Prostate gland (tissue), 2 donors: Measurements from ENCODE around the gene NBAS. TPM values are rescaled to one million over a fixed set of nuclear protein-coding genes. Genes with fewer than 3 reads are reported as not detected.
"Not testable (repeated sequence)": the region's sequence is repeated elsewhere in the genome, so short reads cannot be mapped to it uniquely, and the experiment has no call there.

ENCODE experiments used
- DNase-seq: peaks from one replicate; pipeline ENCODE4 v3.0.0-alpha.2; 2019; ENCODE audit warnings: low spot score
- H3K27ac ChIP-seq, 2 donors: fragments of 200-600 bp; sonication (generic); 2 replicates each; pipeline ENCODE4 v1.5.1; 2017 to 2019
- H3K27me3 ChIP-seq: fragments of 200-600 bp; sonication (generic); replicated peaks from 2 replicates; pipeline ENCODE4 v1.5.1; 2019; ENCODE audit not compliant: insufficient read depth
- H3K36me3 ChIP-seq, 2 donors: fragments of 200-600 bp; sonication (generic); 1 replicate in 1 of 2; 2 replicates in 1 of 2; pipeline versions ENCODE4 v1.5.1 to v1.8.1; 2017 to 2019
- H3K4me1 ChIP-seq: fragments of 200-600 bp; sonication (generic); replicated peaks from 2 replicates; pipeline ENCODE4 v1.5.1; 2019
- H3K4me3 ChIP-seq, 2 donors: fragments of 200-600 bp; sonication (generic); 2 replicates each; pipeline ENCODE4 v1.5.1; 2017 to 2019
- H3K9me3 ChIP-seq: fragments of 200-600 bp; sonication (generic); 2 replicates; pipeline ENCODE4 v1.5.1; 2017
- POLR2A ChIP-seq: fragments of 450-650 bp; IDR thresholded peaks from one replicate; pipeline ENCODE4 v1.6.1; 2016; ENCODE audit warnings: antibody characterized with exemption, mild to moderate bottlenecking
- POLR2AphosphoS5 ChIP-seq: sonication (generic); formaldehyde crosslinking; IDR thresholded peaks from one replicate; pipeline ENCODE4 v1.6.1; 2017; ENCODE audit warnings: antibody characterized with exemption
- WGBS: methylation state at CpG from one replicate; pipeline ENCODE4 v1.1.5; 2018; 5-methylcytosine and 5-hydroxymethylcytosine counted together
- intact Hi-C: fragments of 100-400 bp; cut with DNase I; formaldehyde crosslinking; loops from one replicate; pipeline ENCODE4 v1.14.2; 2022
- total RNA-seq, 2 donors: library from RNA; depleted of rRNA; stranded (reverse); fragments of >200 nt; gene quantifications; one replicate each; pipeline ENCODE4 v1.1.0, GENCODE V29; 2016
- TF ChIP-seq, protein P1 (sequence below), 4 experiments: fragments of 200-600 bp in 2 of 4; fragments of 450-650 bp in 2 of 4; sonication (generic) in 2 of 4; IDR thresholded peaks; 1 replicate in 3 of 4; 2 replicates in 1 of 4; pipeline ENCODE4 v1.5.1; 2016 to 2019; ENCODE audit warnings: antibody characterized with exemption in 4 of 4, mild to moderate bottlenecking in 2 of 4, moderate library complexity in 2 of 4

NBAS gene
- total RNA-seq, 2 donors from 2014 or later: 34.8 to 55.0 TPM

DNA sequence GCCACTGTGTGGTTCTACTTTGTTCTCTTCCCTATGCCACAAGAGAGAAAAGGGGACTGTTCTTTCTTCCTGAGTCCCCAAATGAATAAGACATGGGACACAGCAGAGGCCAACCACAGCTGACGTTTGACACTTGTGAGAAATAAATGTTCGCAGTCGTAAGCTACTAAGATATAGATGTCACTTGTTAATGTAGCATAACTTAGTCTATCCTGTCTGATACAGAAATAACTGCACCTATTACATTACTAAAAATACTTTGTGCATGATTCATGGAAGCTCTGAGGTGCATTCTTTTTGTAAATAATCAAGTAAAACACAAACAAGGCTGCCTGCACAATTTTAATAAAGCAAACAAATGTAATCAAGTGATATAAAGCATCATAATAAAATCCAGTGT lies 148.8 kb downstream of the NBAS start:
- 99% methylated on average over 3 of the region's 3 CpGs for WGBS
- no peaks in the 10 kb centered on the region for H3K9me3 ChIP-seq
- H3K27ac ChIP-seq: no peak overlapping the region
- TF ChIP-seq POLR2A (no peak), POLR2AphosphoS5 (no peak)
- TF ChIP-seq, protein P1, sequence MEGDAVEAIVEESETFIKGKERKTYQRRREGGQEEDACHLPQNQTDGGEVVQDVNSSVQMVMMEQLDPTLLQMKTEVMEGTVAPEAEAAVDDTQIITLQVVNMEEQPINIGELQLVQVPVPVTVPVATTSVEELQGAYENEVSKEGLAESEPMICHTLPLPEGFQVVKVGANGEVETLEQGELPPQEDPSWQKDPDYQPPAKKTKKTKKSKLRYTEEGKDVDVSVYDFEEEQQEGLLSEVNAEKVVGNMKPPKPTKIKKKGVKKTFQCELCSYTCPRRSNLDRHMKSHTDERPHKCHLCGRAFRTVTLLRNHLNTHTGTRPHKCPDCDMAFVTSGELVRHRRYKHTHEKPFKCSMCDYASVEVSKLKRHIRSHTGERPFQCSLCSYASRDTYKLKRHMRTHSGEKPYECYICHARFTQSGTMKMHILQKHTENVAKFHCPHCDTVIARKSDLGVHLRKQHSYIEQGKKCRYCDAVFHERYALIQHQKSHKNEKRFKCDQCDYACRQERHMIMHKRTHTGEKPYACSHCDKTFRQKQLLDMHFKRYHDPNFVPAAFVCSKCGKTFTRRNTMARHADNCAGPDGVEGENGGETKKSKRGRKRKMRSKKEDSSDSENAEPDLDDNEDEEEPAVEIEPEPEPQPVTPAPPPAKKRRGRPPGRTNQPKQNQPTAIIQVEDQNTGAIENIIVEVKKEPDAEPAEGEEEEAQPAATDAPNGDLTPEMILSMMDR (IDR thresholded peaks at IDR 0.05): no peak
- H3K27me3 ChIP-seq: no peaks in the 10 kb centered on the region
- no peaks in the 10 kb centered on the region for H3K36me3 ChIP-seq
- no peaks in the 10 kb centered on the region for H3K4me1 ChIP-seq
- intact Hi-C loops: no loop called here
- no peak overlapping the region for H3K4me3 ChIP-seq
- no peak for DNase-seq

DNA sequence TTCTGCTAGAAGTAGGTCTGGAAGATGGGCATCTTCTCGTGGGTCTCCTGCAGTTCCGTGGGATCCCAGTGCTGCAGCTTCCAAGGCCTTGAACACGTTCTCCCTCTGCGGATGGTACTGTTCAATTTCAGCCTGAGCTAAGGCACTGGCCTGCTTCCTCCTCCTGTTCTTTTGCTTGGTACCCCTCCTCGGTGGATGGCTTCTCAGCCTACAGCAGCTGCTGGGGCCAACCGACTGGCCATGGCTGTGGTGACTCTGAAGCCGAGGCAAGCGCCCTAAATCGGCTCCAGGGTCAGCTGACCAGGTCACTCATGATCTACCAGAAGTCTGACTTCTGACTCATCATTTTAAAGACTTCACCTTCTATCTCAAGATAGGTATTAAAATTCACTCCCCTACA lies 150.2 kb downstream of the NBAS start:
- intact Hi-C loops: no loop called here
- no peak for TF ChIP-seq POLR2A
- no peak for TF ChIP-seq POLR2AphosphoS5
- TF ChIP-seq, protein P1 (IDR thresholded peaks at IDR 0.05): no peak
- no peak for DNase-seq
- Histone ChIP-seq H3K36me3 (no peaks in the 10 kb centered on the region), H3K27me3 (no peaks in the 10 kb centered on the region), H3K27ac (no peak overlapping the region), H3K9me3 (no peaks in the 10 kb centered on the region), H3K4me1 (no peaks in the 10 kb centered on the region), H3K4me3 (no peak overlapping the region)
- WGBS: 98% methylated on average over 9 of the region's 9 CpGs

DNA sequence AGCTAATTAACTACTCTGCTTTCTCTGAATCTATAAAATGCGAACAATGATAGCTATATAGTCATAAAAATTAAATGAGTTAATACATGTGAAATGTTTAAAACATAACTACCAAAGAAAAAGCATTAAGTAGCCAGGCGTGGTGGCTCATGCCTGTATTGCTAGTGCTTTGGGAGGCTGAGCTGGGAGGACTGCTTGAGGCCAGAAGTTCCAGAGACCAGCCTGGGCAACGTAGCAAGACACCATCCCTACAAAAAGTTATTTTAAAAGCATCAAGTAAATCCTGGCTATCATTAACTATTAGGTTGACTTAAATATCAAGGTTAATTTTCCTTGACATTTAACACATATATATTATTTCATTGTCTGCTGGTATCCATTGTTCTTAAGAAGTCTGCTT lies 152.4 kb downstream of the NBAS start:
- Histone ChIP-seq H3K36me3 (no peaks in the 10 kb centered on the region), H3K4me1 (no peaks in the 10 kb centered on the region), H3K9me3 (no peaks in the 10 kb centered on the region), H3K27ac (no peak overlapping the region), H3K27me3 (no peaks in the 10 kb centered on the region), H3K4me3 (no peak overlapping the region)
- 93% methylated on average over 3 of the region's 3 CpGs for WGBS
- intact Hi-C loops: no loop called here
- TF ChIP-seq POLR2A (no peak), POLR2AphosphoS5 (no peak)
- TF ChIP-seq, protein P1 (IDR thresholded peaks at IDR 0.05): no peak
- no peak for DNase-seq

DNA sequence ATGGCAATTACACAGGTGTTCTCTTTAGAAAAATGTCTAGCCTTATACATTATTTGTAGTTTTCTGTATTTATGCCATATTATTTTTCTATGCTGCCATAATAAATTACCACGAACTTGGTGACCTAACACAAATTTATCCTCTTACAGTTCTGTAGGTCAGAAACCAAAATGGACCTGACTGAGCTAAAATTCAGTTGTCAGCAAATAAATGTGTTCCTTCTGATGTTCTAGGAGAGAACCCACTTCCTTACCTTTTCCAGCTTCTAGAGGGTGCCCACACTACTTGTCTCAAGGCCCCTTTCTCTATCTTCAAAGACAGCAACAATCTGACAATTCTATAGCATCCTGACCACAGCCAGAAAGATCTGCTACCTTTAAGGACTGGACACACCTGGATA lies 153.5 kb downstream of the NBAS start:
- Histone ChIP-seq H3K36me3 (no peaks in the 10 kb centered on the region), H3K9me3 (no peaks in the 10 kb centered on the region), H3K4me1 (no peaks in the 10 kb centered on the region), H3K27ac (no peak overlapping the region), H3K27me3 (no peaks in the 10 kb centered on the region), H3K4me3 (no peak overlapping the region)
- TF ChIP-seq POLR2A (no peak), POLR2AphosphoS5 (no peak)
- TF ChIP-seq, protein P1 (IDR thresholded peaks at IDR 0.05): no peak
- WGBS: 95% methylated on average over 1 of the region's 1 CpG
- no peak for DNase-seq
- intact Hi-C loops: no loop called here

DNA sequence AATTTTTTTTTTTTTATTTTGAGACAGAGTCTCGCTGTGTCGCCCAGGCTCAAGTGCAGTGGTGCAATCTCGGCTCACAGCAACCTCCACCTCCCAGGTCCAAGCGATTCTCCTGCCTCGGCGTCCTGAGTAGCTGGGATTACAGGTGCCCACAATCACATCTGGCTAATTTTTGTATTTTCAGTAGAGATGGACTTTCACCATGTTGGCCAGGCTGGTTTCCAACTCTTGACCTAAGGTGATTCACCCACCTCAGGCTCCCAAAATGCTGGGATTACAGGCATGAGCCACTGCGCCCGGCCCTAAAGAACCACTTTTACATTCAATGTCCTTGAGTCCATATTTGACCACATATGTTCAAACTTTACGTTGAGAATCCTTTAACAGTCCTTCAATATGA lies 156.6 kb downstream of the NBAS start:
- DNase-seq, intact Hi-C loops, H3K36me3 ChIP-seq, H3K27ac ChIP-seq, H3K4me3 ChIP-seq, H3K9me3 ChIP-seq, H3K27me3 ChIP-seq, H3K4me1 ChIP-seq: not testable (repeated sequence)
- 95% methylated on average over 9 of the region's 9 CpGs for WGBS
